WTC11 (cell line): ENCODE results near the gene ACY1. TPM values are rescaled to one million over a fixed set of nuclear protein-coding genes. Genes with fewer than 3 reads are reported as not detected.
A peak's percentile ranks its signal among the peaks of the same experiment; 100 is the strongest.

Experiments used
- AFF4 ChIP-seq: sonication (generic); formaldehyde crosslinking; IDR thresholded peaks from 2 replicates; pipeline ENCODE4 v1.8.1; 2023; ENCODE audit warnings: mild to moderate bottlenecking, missing genetic modification reagents, borderline replicate concordance
- ARID4B ChIP-seq: sonication (generic); formaldehyde crosslinking; IDR thresholded peaks from 2 replicates; pipeline ENCODE4 v1.8.0; 2023; ENCODE audit warnings: missing genetic modification reagents, mild to moderate bottlenecking, borderline replicate concordance
- CREM ChIP-seq: sonication (generic); formaldehyde crosslinking; IDR thresholded peaks from 2 replicates; pipeline ENCODE4 v1.8.1; 2022; ENCODE audit warnings: mild to moderate bottlenecking, missing genetic modification reagents, moderate library complexity
- ELF4 ChIP-seq: sonication (generic); formaldehyde crosslinking; IDR thresholded peaks from 2 replicates; pipeline ENCODE4 v1.8.1; 2022; ENCODE audit warnings: low read depth, mild to moderate bottlenecking, moderate library complexity, missing genetic modification reagents
- ETV6 ChIP-seq: sonication (generic); formaldehyde crosslinking; IDR thresholded peaks from 2 replicates; pipeline ENCODE4 v1.8.1; 2022; ENCODE audit warnings: mild to moderate bottlenecking, missing genetic modification reagents
- FOXP1 ChIP-seq: sonication (generic); formaldehyde crosslinking; IDR thresholded peaks from 2 replicates; pipeline ENCODE4 v1.8.0; 2022; ENCODE audit warnings: missing genetic modification reagents, mild to moderate bottlenecking, moderate library complexity, borderline replicate concordance
- GABPB1 ChIP-seq: sonication (generic); formaldehyde crosslinking; IDR thresholded peaks from 2 replicates; pipeline ENCODE4 v1.8.1; 2023; ENCODE audit warnings: mild to moderate bottlenecking, missing genetic modification reagents
- HMGA2 ChIP-seq: fragments of 250-450 bp; sonication (Bioruptor Pico); IDR thresholded peaks from 2 replicates; pipeline ENCODE4 v1.4.0; 2021; ENCODE audit warnings: mild to moderate bottlenecking, moderate library complexity
- HMGXB4 ChIP-seq: sonication (generic); formaldehyde crosslinking; IDR thresholded peaks from 2 replicates; pipeline ENCODE4 v1.8.1; 2023; ENCODE audit warnings: mild to moderate bottlenecking, moderate library complexity, missing genetic modification reagents
- MAX ChIP-seq: sonication (generic); formaldehyde crosslinking; IDR thresholded peaks from 2 replicates; pipeline ENCODE4 v1.8.0; 2022; ENCODE audit warnings: mild to moderate bottlenecking, missing genetic modification reagents
- MLX ChIP-seq: sonication (generic); formaldehyde crosslinking; IDR thresholded peaks from 2 replicates; pipeline ENCODE4 v1.8.1; 2023; ENCODE audit warnings: mild to moderate bottlenecking, missing genetic modification reagents, moderate library complexity
- MYBL2 ChIP-seq: sonication (generic); formaldehyde crosslinking; IDR thresholded peaks from 2 replicates; pipeline ENCODE4 v1.8.1; 2023; ENCODE audit warnings: mild to moderate bottlenecking, moderate library complexity, missing genetic modification reagents
- NFE2L1 ChIP-seq: sonication (generic); formaldehyde crosslinking; IDR thresholded peaks from 2 replicates; pipeline ENCODE4 v1.8.1; 2023; ENCODE audit warnings: missing genetic modification reagents
- NFYB ChIP-seq: sonication (generic); formaldehyde crosslinking; conservative IDR thresholded peaks from 2 replicates; pipeline ENCODE4 v1.8.0; 2022; ENCODE audit warnings: low read depth, missing genetic modification reagents
- RELA ChIP-seq: sonication (generic); formaldehyde crosslinking; IDR thresholded peaks from 2 replicates; pipeline ENCODE4 v1.8.1; 2022; ENCODE audit warnings: missing genetic modification reagents, mild to moderate bottlenecking, borderline replicate concordance
- SMAD4 ChIP-seq: sonication (generic); formaldehyde crosslinking; IDR thresholded peaks from 2 replicates; pipeline ENCODE4 v1.8.0; 2022; ENCODE audit warnings: mild to moderate bottlenecking, missing genetic modification reagents
- TP53 ChIP-seq: sonication (generic); formaldehyde crosslinking; IDR thresholded peaks from 2 replicates; pipeline ENCODE4 v1.8.1; 2023; ENCODE audit warnings: mild to moderate bottlenecking, missing genetic modification reagents
- USF2 ChIP-seq: sonication (generic); formaldehyde crosslinking; IDR thresholded peaks from 2 replicates; pipeline ENCODE4 v1.8.1; 2023; ENCODE audit warnings: mild to moderate bottlenecking, missing genetic modification reagents, moderate library complexity
- ZBTB43 ChIP-seq: sonication (generic); formaldehyde crosslinking; IDR thresholded peaks from 2 replicates; pipeline ENCODE4 v1.8.1; 2023; ENCODE audit warnings: mild to moderate bottlenecking, missing genetic modification reagents
- ZMAT4 ChIP-seq: fragments of 250-450 bp; sonication (Bioruptor Pico); IDR thresholded peaks from 2 replicates; pipeline ENCODE4 v1.9.0; 2021; ENCODE audit warnings: mild to moderate bottlenecking
- ZNF263 ChIP-seq: sonication (generic); formaldehyde crosslinking; IDR thresholded peaks from 2 replicates; pipeline ENCODE4 v1.8.1; 2022; ENCODE audit warnings: low read depth, mild to moderate bottlenecking, moderate library complexity, missing genetic modification reagents
- ZNF512 ChIP-seq: sonication (generic); formaldehyde crosslinking; IDR thresholded peaks from 2 replicates; pipeline ENCODE4 v1.8.1; 2022; ENCODE audit warnings: missing genetic modification reagents, borderline replicate concordance
- total RNA-seq: library from RNA; stranded (reverse); gene quantifications from 3 replicates; pipeline ENCODE4 v1.2.3, GENCODE V29; 2021

ACY1 gene
- total RNA-seq, 1 experiment from 2014 or later: 53.8 TPM

- TF ChIP-seq FOXP1 (CRISPR knock-in tag) (peak; percentile 62; the same call in 1 of the 2 replicates), GABPB1 (CRISPR knock-in tag) (peak; percentile 68; the same call in 1 of the 2 replicates), ARID4B (CRISPR knock-in tag) (peak; percentile 84; the same call in 1 of the 2 replicates), TP53 (CRISPR knock-in tag) (no peak), MLX (0 out of 2 replicates have a peak, but pooled peaks have one; percentile 50), NFYB (CRISPR knock-in tag) (no peak), AFF4 (CRISPR knock-in tag) (no peak), NFE2L1 (CRISPR knock-in tag) (peak; percentile 32; the same call in 1 of the 2 replicates), ELF4 (CRISPR knock-in tag) (peak; percentile 72; the same call in 1 of the 2 replicates), MYBL2 (peak; percentile 17; the same call in 1 of the 2 replicates), USF2 (peak; percentile 93), HMGA2 (CRISPR knock-in tag) (no peak), MAX (CRISPR knock-in tag) (peak; percentile 99), SMAD4 (CRISPR knock-in tag) (no peak), CREM (CRISPR knock-in tag) (peak; percentile 58; the same call in 1 of the 2 replicates), HMGXB4 (CRISPR knock-in tag) (peak; percentile 85; the same call in 1 of the 2 replicates), ZNF263 (CRISPR knock-in tag) (no peak), ETV6 (peak; percentile 88; the same call in 1 of the 2 replicates), ZMAT4 (CRISPR knock-in tag) (0 out of 2 replicates have a peak, but pooled peaks have one; percentile 53), ZNF512 (CRISPR knock-in tag) (no peak), ZBTB43 (CRISPR knock-in tag) (no peak), RELA (CRISPR knock-in tag) (no peak)
Measured at GRCh38 chr3:51982838-51983577, at the start of gene ACY1 (continued).
